Heart left ventricle (tissue), 13 donors: Measurements from ENCODE around the gene PPP1R9B.
A peak's percentile ranks its signal among the peaks of the same experiment; 100 is the strongest.

Experiments used
- POLR2A ChIP-seq, 2 donors: fragments of 450-650 bp; IDR thresholded peaks; one replicate each; pipeline ENCODE4 v1.6.1; 2017; ENCODE audit warnings: antibody characterized with exemption in 2 of 2, mild to moderate bottlenecking in 2 of 2, moderate library complexity in 2 of 2
- TF ChIP-seq, protein P1 (sequence below), 12 donors: fragments of 200-600 bp; sonication (generic) in 4 of 12; IDR thresholded peaks; one replicate each; pipeline versions ENCODE4 v1.5.0 to v1.8.0; 2018 to 2022; ENCODE audit warnings: antibody characterized with exemption in 12 of 12, mild to moderate bottlenecking in 5 of 12
- donor health status: ischemic (EF 13 %, LVEDD 7.1; RV severe dilation, severe dysfunction).
- donor health status: DM: no; HTN: yes; CAD: no.
- donor health status: DM: no; HTN: no; CAD: no.
- donor health status: ischemic (EF 25% LVEDD 6.9; RV normal size, moderate dysfunction).
- donor health status: ischemic (EF 25% LVEDD 5.7; RV mildly dilated, moderate dysfunction).
- donor health status: ischemic (EF 35%, LVEDD 5.7; RV mildly dilated, moderate dysfunction).
- donor health status: nonischemic (EF 11% LVEDD 7.7; RV severe dilation, severe dysfunction).
- donor health status: DM: yes; HTN: yes; CAD: no.
- donor health status: PGD.
- donor health status: ischemic (EF 29% LVEDD 5.4; RV normal size, mild dysfunction).
- donor health status: nonischemic (EF 23%, LVEDD 6.1; RV moderate dilation, normal function).

DNA sequence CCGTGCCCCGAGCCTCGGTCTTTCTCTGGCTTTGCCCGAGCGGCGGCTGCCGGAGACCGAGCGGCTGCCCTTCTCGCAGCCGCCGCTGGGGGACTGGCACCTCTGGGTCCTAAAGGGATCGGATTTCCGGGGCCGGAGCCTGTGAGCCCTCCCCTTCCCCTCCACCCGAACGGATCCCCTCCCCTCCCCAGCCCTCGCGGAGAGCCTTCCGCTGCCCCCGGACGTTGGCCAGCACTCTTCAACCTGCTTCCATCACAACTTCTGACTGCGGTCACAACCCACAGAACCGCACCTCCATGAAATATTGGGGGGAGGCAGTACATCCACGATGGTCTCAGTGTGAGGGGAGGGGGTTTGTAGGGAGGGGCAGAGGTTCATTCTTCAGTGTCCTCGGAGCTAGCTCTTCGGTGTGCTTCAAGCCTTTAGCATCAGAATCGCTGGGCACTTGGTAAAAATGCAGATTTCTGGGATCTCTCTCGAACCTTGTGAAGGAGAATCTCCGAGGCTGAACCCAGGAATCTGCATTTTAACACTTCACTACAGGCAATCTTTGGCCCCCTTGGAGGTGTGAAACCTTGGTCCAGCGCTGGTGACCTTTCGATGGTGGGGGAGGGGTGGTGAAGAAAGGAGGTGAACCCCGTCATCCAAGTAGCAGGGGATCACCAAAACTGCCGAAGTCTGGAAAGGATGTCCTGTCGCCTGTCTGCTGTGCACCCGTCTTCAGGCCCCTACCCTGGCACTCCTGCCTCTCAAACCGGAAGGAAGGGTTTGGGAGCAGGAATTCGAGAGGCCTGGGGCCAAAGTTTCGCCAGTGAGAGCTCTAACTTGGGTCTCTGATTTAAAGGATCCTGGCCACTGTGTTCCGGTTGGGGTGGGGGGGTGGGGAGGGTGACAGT, 812 bp upstream of the PPP1R9B start:
- TF ChIP-seq POLR2A (IDR thresholded peaks at IDR 0.05) = peak in 1 of 2 donors; percentile 62
- TF ChIP-seq, protein P1, sequence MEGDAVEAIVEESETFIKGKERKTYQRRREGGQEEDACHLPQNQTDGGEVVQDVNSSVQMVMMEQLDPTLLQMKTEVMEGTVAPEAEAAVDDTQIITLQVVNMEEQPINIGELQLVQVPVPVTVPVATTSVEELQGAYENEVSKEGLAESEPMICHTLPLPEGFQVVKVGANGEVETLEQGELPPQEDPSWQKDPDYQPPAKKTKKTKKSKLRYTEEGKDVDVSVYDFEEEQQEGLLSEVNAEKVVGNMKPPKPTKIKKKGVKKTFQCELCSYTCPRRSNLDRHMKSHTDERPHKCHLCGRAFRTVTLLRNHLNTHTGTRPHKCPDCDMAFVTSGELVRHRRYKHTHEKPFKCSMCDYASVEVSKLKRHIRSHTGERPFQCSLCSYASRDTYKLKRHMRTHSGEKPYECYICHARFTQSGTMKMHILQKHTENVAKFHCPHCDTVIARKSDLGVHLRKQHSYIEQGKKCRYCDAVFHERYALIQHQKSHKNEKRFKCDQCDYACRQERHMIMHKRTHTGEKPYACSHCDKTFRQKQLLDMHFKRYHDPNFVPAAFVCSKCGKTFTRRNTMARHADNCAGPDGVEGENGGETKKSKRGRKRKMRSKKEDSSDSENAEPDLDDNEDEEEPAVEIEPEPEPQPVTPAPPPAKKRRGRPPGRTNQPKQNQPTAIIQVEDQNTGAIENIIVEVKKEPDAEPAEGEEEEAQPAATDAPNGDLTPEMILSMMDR (IDR thresholded peaks at IDR 0.05) = peak; percentile 41 to 75 (median 62)
